GM23248 (cell line): ENCODE data around the gene MRTFB. TPM values are rescaled to one million over a fixed set of nuclear protein-coding genes. Genes with fewer than 3 reads are reported as not detected.
A peak's percentile ranks its signal among the peaks of the same experiment; 100 is the strongest.

Experiments used
- DNase-seq: peaks from one replicate; pipeline ENCODE4 v3.0.0-alpha.2; 2015
- H2AFZ ChIP-seq: fragments of 200-600 bp; sonication (generic); 2 replicates; pipeline ENCODE4 v1.6.1; 2016; ENCODE audit warnings: antibody characterized with exemption
- H3F3A ChIP-seq: fragments of 200-600 bp; sonication (generic); 2 replicates; pipeline ENCODE4 v1.6.1; 2016; ENCODE audit warnings: mild to moderate bottlenecking, antibody characterized with exemption, mixed run types; ENCODE audit not compliant: insufficient read depth
- H3K27ac ChIP-seq: fragments of 200-600 bp; sonication (generic); 2 replicates; pipeline ENCODE4 v1.5.1; 2016; ENCODE audit warnings: mild to moderate bottlenecking
- H3K27me3 ChIP-seq: fragments of 200-600 bp; sonication (generic); replicated peaks from 2 replicates; pipeline ENCODE4 v1.6.1; 2016; ENCODE audit warnings: mild to moderate bottlenecking; ENCODE audit not compliant: insufficient read depth
- H3K36me3 ChIP-seq: fragments of 200-600 bp; sonication (generic); 2 replicates; pipeline ENCODE4 v1.6.1; 2016; ENCODE audit warnings: low read depth, mild to moderate bottlenecking
- H3K4me1 ChIP-seq: fragments of 200-600 bp; sonication (generic); 2 replicates; pipeline ENCODE4 v1.6.1; 2016; ENCODE audit warnings: mild to moderate bottlenecking; ENCODE audit not compliant: insufficient read depth
- H3K4me2 ChIP-seq: fragments of 200-600 bp; sonication (generic); one replicate; pipeline ENCODE4 v1.6.1; 2016; ENCODE audit warnings: mild to moderate bottlenecking; ENCODE audit not compliant: unreplicated experiment
- H3K4me3 ChIP-seq: fragments of 200-600 bp; sonication (generic); 2 replicates; pipeline ENCODE4 v1.5.1; 2016; ENCODE audit warnings: mild to moderate bottlenecking
- H3K79me2 ChIP-seq: fragments of 200-600 bp; sonication (generic); 2 replicates; pipeline ENCODE4 v1.6.1; 2016; ENCODE audit warnings: mild to moderate bottlenecking; ENCODE audit not compliant: insufficient read depth
- H3K9ac ChIP-seq: fragments of 200-600 bp; sonication (generic); 2 replicates; pipeline ENCODE4 v1.6.1; 2016; ENCODE audit warnings: mild to moderate bottlenecking
- H3K9me2 ChIP-seq: fragments of 200-600 bp; sonication (generic); 2 replicates; pipeline ENCODE4 v1.6.1; 2016; ENCODE audit warnings: mixed run types, mild to moderate bottlenecking, moderate library complexity; ENCODE audit not compliant: insufficient read depth
- H3K9me3 ChIP-seq: fragments of 200-600 bp; sonication (generic); one replicate; pipeline ENCODE4 v1.6.1; 2017; ENCODE audit warnings: low read depth
- H4K20me1 ChIP-seq: fragments of 200-600 bp; sonication (generic); 2 replicates; pipeline ENCODE4 v1.6.0; 2016; ENCODE audit not compliant: insufficient read depth
- EZH2 ChIP-seq: fragments of 200-600 bp; sonication (generic); IDR thresholded peaks from 2 replicates; pipeline ENCODE4 v1.6.1; 2018; ENCODE audit warnings: antibody characterized with exemption, mild to moderate bottlenecking; ENCODE audit not compliant: insufficient read depth, poor library complexity, severe bottlenecking
- EZH2phosphoT487 ChIP-seq: fragments of 200-600 bp; sonication (generic); IDR thresholded peaks from 2 replicates; pipeline ENCODE4 v1.6.1; 2018; ENCODE audit warnings: antibody characterized with exemption, moderate library complexity, mild to moderate bottlenecking, low read depth; ENCODE audit not compliant: insufficient read depth
- WGBS, 2 experiments: methylation state at CpG; one replicate each; pipeline ENCODE4 v1.1.6; 2015 to 2017; ENCODE audit warnings: low lambda C conversion rate in 2 of 2, low coverage in 1 of 2; ENCODE audit errors: missing lambda C conversion rate in 2 of 2; 5-methylcytosine and 5-hydroxymethylcytosine counted together
- in situ Hi-C: fragments of 300-500 bp; cut with MboI; formaldehyde crosslinking; loops from 2 replicates; pipeline ENCODE4 v1.15.0; 2020
- polyA plus RNA-seq: library from polyadenylated mRNA; unstranded; fragments of >200 nt; fragmentation: Nextera tagmentation; extraction: Ambion mirVana; gene quantifications from 2 replicates; pipeline ENCODE4 v1.2.1, GENCODE V29; 2016
- total RNA-seq: library from RNA; depleted of rRNA; stranded (reverse); fragments of >200 nt; shearing (Covaris generic); gene quantifications from 2 replicates; pipeline ENCODE4 v1.2.3, GENCODE V29; 2014

Gene MRTFB
- total and polyA plus RNA-seq, 2 experiments from 2014 or later = 3.1 to 5.1 TPM

GRCh38 chr16:14072360-14072759 is 1.2 kb downstream of the MRTFB start:
- TF ChIP-seq EZH2 (no peak), EZH2phosphoT487 (no peak)
- in situ Hi-C loops = no loop called here
- DNase-seq = no peak
- 98 to 100% methylated on average over 6 of the region's 6 CpGs for WGBS, 2 experiments
- Histone ChIP-seq H3K36me3 (no peaks in the 10 kb centered on the region), H3K4me2 (peak overlapping the region; percentile 84), H3K4me3 (peak overlapping the region; percentile 87), H3F3A (no peaks in the 10 kb centered on the region), H3K9ac (peak overlapping the region; percentile 87), H4K20me1 (no peaks in the 10 kb centered on the region), H3K9me3 (no peaks in the 10 kb centered on the region), H3K27me3 (no peaks in the 10 kb centered on the region), H2AFZ (peak overlapping the region; percentile 94), H3K4me1 (no peaks in the 10 kb centered on the region), H3K27ac (no peak overlapping the region), H3K9me2 (no peaks in the 10 kb centered on the region), H3K79me2 (peaks cover 31% of the 10 kb centered on the region)

- H3K4me1 ChIP-seq = no peaks in the 10 kb centered on the region
- in situ Hi-C loops = no loop called here
- no peaks in the 10 kb centered on the region for H4K20me1 ChIP-seq
- H3K27ac ChIP-seq = no peak overlapping the region
- H3K4me2 ChIP-seq = no peak overlapping the region
- H3K9ac ChIP-seq = no peak overlapping the region
- H3K9me3 ChIP-seq = no peaks in the 10 kb centered on the region
- no peaks in the 10 kb centered on the region for H3K36me3 ChIP-seq
- H3K79me2 ChIP-seq = peaks cover 31% of the 10 kb centered on the region
- H2AFZ ChIP-seq = no peak overlapping the region
- H3F3A ChIP-seq = no peaks in the 10 kb centered on the region
- no peak for TF ChIP-seq EZH2phosphoT487
- no peak for TF ChIP-seq EZH2
- DNase-seq = no peak
- 10 to 21% methylated on average over 1 of the region's 1 CpG for WGBS, 2 experiments
- H3K27me3 ChIP-seq = no peaks in the 10 kb centered on the region
- no peaks in the 10 kb centered on the region for H3K9me2 ChIP-seq
- no peak overlapping the region for H3K4me3 ChIP-seq
Observed at GRCh38 chr16:14074544-14074943, 3.4 kb downstream of the MRTFB start.

GRCh38 chr16:14077918-14078317 is 6.8 kb downstream of the MRTFB start:
- TF ChIP-seq EZH2 = no peak
- TF ChIP-seq EZH2phosphoT487 = no peak
- H3F3A ChIP-seq = no peaks in the 10 kb centered on the region
- no peak overlapping the region for H3K27ac ChIP-seq
- no peak for DNase-seq
- in situ Hi-C loops = no loop called here
- H3K4me1 ChIP-seq = no peaks in the 10 kb centered on the region
- no peak overlapping the region for H3K9ac ChIP-seq
- H3K27me3 ChIP-seq = no peaks in the 10 kb centered on the region
- H3K36me3 ChIP-seq = no peaks in the 10 kb centered on the region
- peaks cover 18% of the 10 kb centered on the region; the same call in 1 of the 2 replicates for H3K79me2 ChIP-seq
- H4K20me1 ChIP-seq = no peaks in the 10 kb centered on the region
- H3K4me3 ChIP-seq = no peak overlapping the region
- no peak overlapping the region for H3K4me2 ChIP-seq
- H3K9me2 ChIP-seq = no peaks in the 10 kb centered on the region
- no peaks in the 10 kb centered on the region for H3K9me3 ChIP-seq
- WGBS, 2 experiments = 92 to 94% methylated on average over 2 of the region's 2 CpGs
- no peak overlapping the region for H2AFZ ChIP-seq

GRCh38 chr16:14086477-14086876 is 15.4 kb downstream of the MRTFB start:
- no peak for TF ChIP-seq EZH2phosphoT487
- no peak for TF ChIP-seq EZH2
- Histone ChIP-seq H2AFZ (no peak overlapping the region), H4K20me1 (no peaks in the 10 kb centered on the region), H3K9me3 (no peaks in the 10 kb centered on the region), H3K27me3 (no peaks in the 10 kb centered on the region), H3K4me1 (peaks cover 11% of the 10 kb centered on the region), H3K9me2 (no peaks in the 10 kb centered on the region), H3K27ac (no peak overlapping the region), H3F3A (peaks cover 13% of the 10 kb centered on the region; the same call in 1 of the 2 replicates), H3K79me2 (no peaks in the 10 kb centered on the region; the same call in 1 of the 2 replicates), H3K4me2 (no peak overlapping the region), H3K9ac (no peak overlapping the region), H3K36me3 (no peaks in the 10 kb centered on the region), H3K4me3 (no peak overlapping the region)
- 90 to 96% methylated on average over 1 of the region's 1 CpG for WGBS, 2 experiments
- no peak for DNase-seq
- in situ Hi-C loops = no loop called here

GRCh38 chr16:14087181-14087580 is 16.1 kb downstream of the MRTFB start:
- no peaks in the 10 kb centered on the region for H3K36me3 ChIP-seq
- no peak overlapping the region for H2AFZ ChIP-seq
- no peaks in the 10 kb centered on the region for H4K20me1 ChIP-seq
- TF ChIP-seq EZH2phosphoT487 (no peak), EZH2 (no peak)
- H3F3A ChIP-seq = peaks cover 13% of the 10 kb centered on the region; the same call in 1 of the 2 replicates
- in situ Hi-C loops = no loop called here
- H3K4me1 ChIP-seq = peaks cover 11% of the 10 kb centered on the region
- H3K4me3 ChIP-seq = no peak overlapping the region
- no peak overlapping the region for H3K4me2 ChIP-seq
- no peak overlapping the region for H3K27ac ChIP-seq
- no peaks in the 10 kb centered on the region; the same call in 1 of the 2 replicates for H3K79me2 ChIP-seq
- WGBS, 2 experiments = 96 to 100% methylated on average over 1 of the region's 1 CpG
- H3K9me2 ChIP-seq = no peaks in the 10 kb centered on the region
- no peaks in the 10 kb centered on the region for H3K9me3 ChIP-seq
- DNase-seq = no peak
- H3K27me3 ChIP-seq = no peaks in the 10 kb centered on the region
- H3K9ac ChIP-seq = no peak overlapping the region
